ENCODE results near the gene EBPL. TPM values are rescaled to one million over a fixed set of nuclear protein-coding genes. Genes with fewer than 3 reads are reported as not detected.

The EBPL gene
- total and polyA plus RNA-seq, 2 donors from 2014 or later = 31.4 to 36.8 TPM

DNA sequence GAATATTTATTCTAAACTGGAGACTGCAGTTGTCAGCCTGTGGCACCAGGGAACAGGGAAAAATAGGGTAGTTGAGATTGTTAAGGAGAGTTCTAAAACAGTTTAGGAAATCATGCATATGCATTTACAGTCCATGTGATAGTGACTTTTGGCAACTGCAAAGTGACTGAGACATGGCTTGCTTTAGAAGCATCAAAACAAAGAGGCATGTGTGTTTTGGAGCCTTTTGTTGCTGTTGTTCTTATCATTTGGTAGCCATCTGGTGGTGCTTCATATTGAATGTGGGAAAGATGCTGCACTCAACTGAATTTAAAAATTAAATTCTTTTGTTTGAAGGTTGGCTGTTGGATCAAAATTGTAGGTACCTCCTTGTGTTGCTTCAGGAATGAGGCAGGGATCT is 10.2 kb upstream of the EBPL start:
- Histone ChIP-seq H3K27ac (ENCODE audit: low read depth in 2 of 2, low read length in 2 of 2) (no peak overlapping the region), H3K9ac (ENCODE audit: low read length in 3 of 3) (no peak overlapping the region), H3K27me3 (ENCODE audit: control insufficient read depth, insufficient read depth, low read length) (no peaks in the 10 kb centered on the region), H3K36me3 (ENCODE audit: control insufficient read depth in 2 of 3, insufficient read depth in 3 of 3, low read length in 3 of 3) (peaks cover 6 to 10% (median 8%) of the 10 kb centered on the region in 3 donors), H3K9me3 (ENCODE audit: control insufficient read depth in 2 of 3, insufficient read depth in 1 of 3, low read length in 3 of 3) (no peaks in the 10 kb centered on the region), H3K4me3 (ENCODE audit: low read length in 3 of 3) (no peak overlapping the region), H3K4me1 (ENCODE audit: control insufficient read depth in 2 of 3, insufficient read depth in 2 of 3, low read depth in 1 of 3, low read length in 3 of 3) (no peaks in the 10 kb centered on the region)
- FAIRE-seq = no peak
- intact Hi-C loops (cut with DNase I) = no loop called here
- no peak for DNase-seq
- TF ChIP-seq, protein P1, sequence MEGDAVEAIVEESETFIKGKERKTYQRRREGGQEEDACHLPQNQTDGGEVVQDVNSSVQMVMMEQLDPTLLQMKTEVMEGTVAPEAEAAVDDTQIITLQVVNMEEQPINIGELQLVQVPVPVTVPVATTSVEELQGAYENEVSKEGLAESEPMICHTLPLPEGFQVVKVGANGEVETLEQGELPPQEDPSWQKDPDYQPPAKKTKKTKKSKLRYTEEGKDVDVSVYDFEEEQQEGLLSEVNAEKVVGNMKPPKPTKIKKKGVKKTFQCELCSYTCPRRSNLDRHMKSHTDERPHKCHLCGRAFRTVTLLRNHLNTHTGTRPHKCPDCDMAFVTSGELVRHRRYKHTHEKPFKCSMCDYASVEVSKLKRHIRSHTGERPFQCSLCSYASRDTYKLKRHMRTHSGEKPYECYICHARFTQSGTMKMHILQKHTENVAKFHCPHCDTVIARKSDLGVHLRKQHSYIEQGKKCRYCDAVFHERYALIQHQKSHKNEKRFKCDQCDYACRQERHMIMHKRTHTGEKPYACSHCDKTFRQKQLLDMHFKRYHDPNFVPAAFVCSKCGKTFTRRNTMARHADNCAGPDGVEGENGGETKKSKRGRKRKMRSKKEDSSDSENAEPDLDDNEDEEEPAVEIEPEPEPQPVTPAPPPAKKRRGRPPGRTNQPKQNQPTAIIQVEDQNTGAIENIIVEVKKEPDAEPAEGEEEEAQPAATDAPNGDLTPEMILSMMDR (IDR thresholded peaks at IDR 0.05; ENCODE audit: borderline replicate concordance, extremely low read depth, insufficient read depth) = no peak

DNA sequence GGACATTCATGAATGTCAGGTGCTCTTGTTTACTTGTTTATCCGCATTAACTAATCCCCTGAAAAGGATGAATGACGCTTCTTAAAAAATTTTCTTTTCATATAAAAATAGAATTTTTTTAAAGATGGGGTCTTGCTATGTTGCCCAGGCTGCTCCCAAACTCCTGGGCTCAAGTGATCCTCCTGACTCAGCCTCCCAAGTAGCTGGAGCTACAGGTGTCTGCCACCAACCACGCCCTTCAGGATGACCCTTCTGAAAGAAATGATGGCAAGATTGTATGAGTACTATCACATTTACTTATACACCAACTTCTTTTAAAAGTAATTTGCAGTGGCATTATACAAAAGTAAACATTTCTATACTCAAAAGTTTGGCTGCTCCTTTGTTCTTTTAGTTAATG is 6.2 kb upstream of the EBPL start:
- FAIRE-seq (no peak), DNase-seq (no peak)
- Histone ChIP-seq H3K9ac (ENCODE audit: low read length in 3 of 3) (no peak overlapping the region), H3K4me3 (ENCODE audit: low read length in 3 of 3) (no peak overlapping the region), H3K4me1 (ENCODE audit: control insufficient read depth in 2 of 3, insufficient read depth in 2 of 3, low read depth in 1 of 3, low read length in 3 of 3) (no peaks in the 10 kb centered on the region), H3K9me3 (ENCODE audit: control insufficient read depth in 2 of 3, insufficient read depth in 1 of 3, low read length in 3 of 3) (no peaks in the 10 kb centered on the region), H3K27me3 (ENCODE audit: control insufficient read depth, insufficient read depth, low read length) (no peaks in the 10 kb centered on the region), H3K36me3 (ENCODE audit: control insufficient read depth in 2 of 3, insufficient read depth in 3 of 3, low read length in 3 of 3) (peaks cover 6 to 8% (median 8%) of the 10 kb centered on the region in 3 donors), H3K27ac (ENCODE audit: low read depth in 2 of 2, low read length in 2 of 2) (no peak overlapping the region)
- intact Hi-C loops (cut with DNase I) = no loop called here
- TF ChIP-seq, protein P1 (IDR thresholded peaks at IDR 0.05; ENCODE audit: borderline replicate concordance, extremely low read depth, insufficient read depth) = no peak

- Histone ChIP-seq H3K9me3 (ENCODE audit: control insufficient read depth in 2 of 3, insufficient read depth in 1 of 3, low read length in 3 of 3) (no peaks in the 10 kb centered on the region), H3K4me1 (ENCODE audit: control insufficient read depth in 2 of 3, insufficient read depth in 2 of 3, low read depth in 1 of 3, low read length in 3 of 3) (peaks cover 0 to 2% (median 0%) of the 10 kb centered on the region in 3 donors), H3K36me3 (ENCODE audit: control insufficient read depth in 2 of 3, insufficient read depth in 3 of 3, low read length in 3 of 3) (peaks cover 0 to 3% (median 0%) of the 10 kb centered on the region in 3 donors), H3K27ac (ENCODE audit: low read depth in 2 of 2, low read length in 2 of 2) (no peak overlapping the region), H3K4me3 (ENCODE audit: low read length in 3 of 3) (no peak overlapping the region), H3K27me3 (ENCODE audit: control insufficient read depth, insufficient read depth, low read length) (no peaks in the 10 kb centered on the region), H3K9ac (ENCODE audit: low read length in 3 of 3) (no peak overlapping the region)
- no peak for FAIRE-seq
- no peak for DNase-seq
- TF ChIP-seq, protein P1 (IDR thresholded peaks at IDR 0.05; ENCODE audit: borderline replicate concordance, extremely low read depth, insufficient read depth) = no peak
- intact Hi-C loops (cut with DNase I) = no loop called here
These were observed 3.2 kb upstream of the EBPL start for GRCh38 chr13:49694446-49694845.

DNA sequence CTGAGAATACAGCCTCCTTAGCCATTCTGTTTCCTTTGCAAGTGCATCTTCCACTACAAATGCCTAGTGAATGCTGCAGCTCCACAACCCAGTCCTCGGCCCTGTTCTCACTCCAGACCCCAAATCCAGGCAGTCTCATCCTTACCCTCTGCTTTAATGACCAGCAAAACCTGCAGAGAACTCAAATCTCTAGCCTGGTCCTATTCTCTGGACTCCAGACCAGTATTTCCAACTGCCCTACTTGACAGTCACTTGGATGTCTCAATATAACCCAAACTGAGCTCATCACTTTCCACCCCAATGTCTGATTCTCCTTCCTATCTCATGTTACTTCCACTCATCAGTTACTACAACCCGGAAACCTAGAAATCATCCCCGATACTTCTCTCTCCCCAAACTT is 2.6 kb upstream of the EBPL start:
- DNase-seq = no peak
- intact Hi-C loops (cut with DNase I) = no loop called here

More for the DNA sequence above, 2.6 kb upstream of the EBPL start:
- FAIRE-seq = no peak
- no peak overlapping the region for H3K4me3 ChIP-seq (ENCODE audit: low read length in 3 of 3)
- H3K9me3 ChIP-seq (ENCODE audit: control insufficient read depth in 2 of 3, insufficient read depth in 1 of 3, low read length in 3 of 3) = no peaks in the 10 kb centered on the region
- no peak overlapping the region for H3K27ac ChIP-seq (ENCODE audit: low read depth in 2 of 2, low read length in 2 of 2)
- TF ChIP-seq, protein P1 (IDR thresholded peaks at IDR 0.05; ENCODE audit: borderline replicate concordance, extremely low read depth, insufficient read depth) = no peak
- H3K9ac ChIP-seq (ENCODE audit: low read length in 3 of 3) = no peak overlapping the region
- peaks cover 0 to 3% (median 0%) of the 10 kb centered on the region in 3 donors for H3K36me3 ChIP-seq (ENCODE audit: control insufficient read depth in 2 of 3, insufficient read depth in 3 of 3, low read length in 3 of 3)
- H3K4me1 ChIP-seq (ENCODE audit: control insufficient read depth in 2 of 3, insufficient read depth in 2 of 3, low read depth in 1 of 3, low read length in 3 of 3) = peaks cover 0 to 2% (median 0%) of the 10 kb centered on the region in 3 donors
- no peaks in the 10 kb centered on the region for H3K27me3 ChIP-seq (ENCODE audit: control insufficient read depth, insufficient read depth, low read length)

All from kidney (tissue), 14 donors.